ENCODE measurements around the gene FIP1L1.

GRCh38 chr4:53490161-53490956 lies 112.9 kb downstream of the FIP1L1 start:
- TF ChIP-seq, protein P1, sequence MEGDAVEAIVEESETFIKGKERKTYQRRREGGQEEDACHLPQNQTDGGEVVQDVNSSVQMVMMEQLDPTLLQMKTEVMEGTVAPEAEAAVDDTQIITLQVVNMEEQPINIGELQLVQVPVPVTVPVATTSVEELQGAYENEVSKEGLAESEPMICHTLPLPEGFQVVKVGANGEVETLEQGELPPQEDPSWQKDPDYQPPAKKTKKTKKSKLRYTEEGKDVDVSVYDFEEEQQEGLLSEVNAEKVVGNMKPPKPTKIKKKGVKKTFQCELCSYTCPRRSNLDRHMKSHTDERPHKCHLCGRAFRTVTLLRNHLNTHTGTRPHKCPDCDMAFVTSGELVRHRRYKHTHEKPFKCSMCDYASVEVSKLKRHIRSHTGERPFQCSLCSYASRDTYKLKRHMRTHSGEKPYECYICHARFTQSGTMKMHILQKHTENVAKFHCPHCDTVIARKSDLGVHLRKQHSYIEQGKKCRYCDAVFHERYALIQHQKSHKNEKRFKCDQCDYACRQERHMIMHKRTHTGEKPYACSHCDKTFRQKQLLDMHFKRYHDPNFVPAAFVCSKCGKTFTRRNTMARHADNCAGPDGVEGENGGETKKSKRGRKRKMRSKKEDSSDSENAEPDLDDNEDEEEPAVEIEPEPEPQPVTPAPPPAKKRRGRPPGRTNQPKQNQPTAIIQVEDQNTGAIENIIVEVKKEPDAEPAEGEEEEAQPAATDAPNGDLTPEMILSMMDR (IDR thresholded peaks at IDR 0.05; ENCODE audit: insufficient read depth, low read length), result no peak
- TF ChIP-seq, protein P2, sequence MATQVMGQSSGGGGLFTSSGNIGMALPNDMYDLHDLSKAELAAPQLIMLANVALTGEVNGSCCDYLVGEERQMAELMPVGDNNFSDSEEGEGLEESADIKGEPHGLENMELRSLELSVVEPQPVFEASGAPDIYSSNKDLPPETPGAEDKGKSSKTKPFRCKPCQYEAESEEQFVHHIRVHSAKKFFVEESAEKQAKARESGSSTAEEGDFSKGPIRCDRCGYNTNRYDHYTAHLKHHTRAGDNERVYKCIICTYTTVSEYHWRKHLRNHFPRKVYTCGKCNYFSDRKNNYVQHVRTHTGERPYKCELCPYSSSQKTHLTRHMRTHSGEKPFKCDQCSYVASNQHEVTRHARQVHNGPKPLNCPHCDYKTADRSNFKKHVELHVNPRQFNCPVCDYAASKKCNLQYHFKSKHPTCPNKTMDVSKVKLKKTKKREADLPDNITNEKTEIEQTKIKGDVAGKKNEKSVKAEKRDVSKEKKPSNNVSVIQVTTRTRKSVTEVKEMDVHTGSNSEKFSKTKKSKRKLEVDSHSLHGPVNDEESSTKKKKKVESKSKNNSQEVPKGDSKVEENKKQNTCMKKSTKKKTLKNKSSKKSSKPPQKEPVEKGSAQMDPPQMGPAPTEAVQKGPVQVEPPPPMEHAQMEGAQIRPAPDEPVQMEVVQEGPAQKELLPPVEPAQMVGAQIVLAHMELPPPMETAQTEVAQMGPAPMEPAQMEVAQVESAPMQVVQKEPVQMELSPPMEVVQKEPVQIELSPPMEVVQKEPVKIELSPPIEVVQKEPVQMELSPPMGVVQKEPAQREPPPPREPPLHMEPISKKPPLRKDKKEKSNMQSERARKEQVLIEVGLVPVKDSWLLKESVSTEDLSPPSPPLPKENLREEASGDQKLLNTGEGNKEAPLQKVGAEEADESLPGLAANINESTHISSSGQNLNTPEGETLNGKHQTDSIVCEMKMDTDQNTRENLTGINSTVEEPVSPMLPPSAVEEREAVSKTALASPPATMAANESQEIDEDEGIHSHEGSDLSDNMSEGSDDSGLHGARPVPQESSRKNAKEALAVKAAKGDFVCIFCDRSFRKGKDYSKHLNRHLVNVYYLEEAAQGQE (IDR thresholded peaks at IDR 0.05; ENCODE audit: insufficient replicate concordance, low read depth), result no peak

All from HL-60 (cell line).